Measurements from ENCODE around the gene MRPL19.
A peak's percentile ranks its signal among the peaks of the same experiment; 100 is the strongest.

MRPL19 gene

GRCh38 chr2:75646583-75647425 is at the start of gene MRPL19:
MRPL19 (plus strand) TSS chr2:75646783; CDS start chr2:75646808, 25 bp downstream.
- DNase-seq: peak; percentile 67 to 91

- peak in 1 of 2 experiments; percentile 9 for DNase-seq
Observed at GRCh38 chr2:75596784-75597183, 49.8 kb upstream of the MRPL19 start.

GRCh38 chr2:75597949-75598348 is 48.6 kb upstream of the MRPL19 start:
- DNase-seq: no peak

- no peak for DNase-seq
Observed at GRCh38 chr2:75598589-75599155, 47.9 kb upstream of the MRPL19 start.

GRCh38 chr2:75600461-75601011 is 46.0 kb upstream of the MRPL19 start:
- DNase-seq: no peak

GRCh38 chr2:75602724-75603342 is 43.8 kb upstream of the MRPL19 start:
- peak in 1 of 2 experiments; percentile 8 for DNase-seq

GRCh38 chr2:75603477-75603876 is 43.1 kb upstream of the MRPL19 start:
- DNase-seq: no peak

GRCh38 chr2:75604484-75604883 is 42.1 kb upstream of the MRPL19 start:
- no peak for DNase-seq

GRCh38 chr2:75605770-75606529 is 40.6 kb upstream of the MRPL19 start:
- peak; percentile 34 to 51 for DNase-seq

- no peak for DNase-seq
Observed at GRCh38 chr2:75606761-75607399, 39.7 kb upstream of the MRPL19 start.

GRCh38 chr2:75607400-75607798 is 39.2 kb upstream of the MRPL19 start:
- no peak for DNase-seq

- no peak for DNase-seq
Observed at GRCh38 chr2:75607988-75608683, 38.4 kb upstream of the MRPL19 start.

- DNase-seq: peak in 1 of 2 experiments; percentile 40
Observed at GRCh38 chr2:75608684-75609333, 37.8 kb upstream of the MRPL19 start.

- DNase-seq: no peak
Observed at GRCh38 chr2:75609334-75609689, 37.3 kb upstream of the MRPL19 start.

GRCh38 chr2:75609937-75610508 is 36.6 kb upstream of the MRPL19 start:
- DNase-seq: no peak

- DNase-seq: no peak
Observed at GRCh38 chr2:75610671-75611070, 35.9 kb upstream of the MRPL19 start.

- no peak for DNase-seq
Observed at GRCh38 chr2:75612108-75612861, 34.3 kb upstream of the MRPL19 start.

GRCh38 chr2:75612862-75613243 is 33.7 kb upstream of the MRPL19 start:
- no peak for DNase-seq

GRCh38 chr2:75614162-75614651 is 32.4 kb upstream of the MRPL19 start:
- no peak for DNase-seq

- no peak for DNase-seq
Observed at GRCh38 chr2:75616406-75616805, 30.2 kb upstream of the MRPL19 start.

All from SW 1271 (cell line).